Left ventricle myocardium superior (tissue), 1 donor: Measurements from ENCODE around the gene SH2B3. TPM values are rescaled to one million over a fixed set of nuclear protein-coding genes. Genes with fewer than 3 reads are reported as not detected.

Experiments used
- ATAC-seq: fragments of 200-7000 bp; cut with Tn5 transposase; one replicate; pipeline ENCODE4 v1.9.1; 2020; ENCODE audit warnings: mild to moderate bottlenecking, moderate library complexity
- DNase-seq: peaks from one replicate; pipeline ENCODE4 v3.0.0-alpha.2; 2020
- intact Hi-C: fragments of 100-400 bp; cut with micrococcal nuclease; formaldehyde crosslinking; loops from one replicate; pipeline ENCODE4 v1.11.0; 2022
- total RNA-seq: library from RNA; stranded (reverse); fragmentation: NEBNext Ultra II Directional; extraction: Animal tissue kit (Norgen Biotek cat#: 25700); gene quantifications from one replicate; pipeline ENCODE4 v1.2.1, GENCODE V29; 2021
- donor health status: DM: no; HTN: yes; CAD: no; lungs with severe emphysema.

SH2B3 gene
- total RNA-seq, 1 donor from 2014 or later: 45.1 TPM

GRCh38 chr12:111438481-111438880 lies 32.8 kb downstream of the SH2B3 start:
- no peak for ATAC-seq
- intact Hi-C loops: no loop called here
- peak; percentile 65 for DNase-seq

DNA sequence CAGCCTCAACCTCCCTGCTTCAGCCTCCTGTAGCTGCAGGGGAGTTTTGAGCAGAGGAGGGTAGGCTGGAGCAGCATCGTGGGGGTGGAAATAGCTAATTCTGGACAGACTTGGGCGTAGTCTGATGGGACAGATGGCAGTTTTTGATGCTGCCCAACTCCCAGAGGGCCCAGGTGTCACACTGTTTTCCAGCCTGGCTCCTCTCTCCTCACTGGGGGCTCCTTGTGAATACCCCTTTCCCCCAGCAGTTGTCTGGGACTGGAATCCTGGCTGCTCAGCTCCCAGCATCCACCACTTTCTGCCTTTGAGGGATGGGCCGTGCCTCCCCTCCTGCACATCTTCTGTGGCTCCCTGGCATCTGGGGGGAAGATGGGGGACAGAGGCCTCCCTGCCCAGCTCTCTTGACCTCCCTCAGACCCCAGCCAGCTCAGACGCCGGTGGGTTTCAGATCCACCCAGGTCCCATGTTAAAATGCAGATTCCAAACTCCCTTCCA lies 34.0 kb downstream of the SH2B3 start:
- DNase-seq (no peak), ATAC-seq (no peak)
- intact Hi-C loops: no loop called here

- ATAC-seq (no peak), DNase-seq (no peak)
- intact Hi-C loops: no loop called here
Measured at GRCh38 chr12:111440152-111440551, 34.4 kb downstream of the SH2B3 start.

- DNase-seq (no peak), ATAC-seq (no peak)
- intact Hi-C loops: no loop called here
Measured at GRCh38 chr12:111440631-111441030, 34.9 kb downstream of the SH2B3 start.

- DNase-seq (no peak), ATAC-seq (no peak)
- intact Hi-C loops: no loop called here
Measured at GRCh38 chr12:111441107-111441928, 35.6 kb downstream of the SH2B3 start.

GRCh38 chr12:111442301-111443045 lies 36.8 kb downstream of the SH2B3 start:
- intact Hi-C loops: no loop called here

GRCh38 chr12:111443086-111443485 lies 37.4 kb downstream of the SH2B3 start:
- no peak for DNase-seq
- intact Hi-C loops: no loop called here
- ATAC-seq: no peak

More at GRCh38 chr12:111442301-111443045, 36.8 kb downstream of the SH2B3 start:
- DNase-seq (no peak), ATAC-seq (no peak)

DNA sequence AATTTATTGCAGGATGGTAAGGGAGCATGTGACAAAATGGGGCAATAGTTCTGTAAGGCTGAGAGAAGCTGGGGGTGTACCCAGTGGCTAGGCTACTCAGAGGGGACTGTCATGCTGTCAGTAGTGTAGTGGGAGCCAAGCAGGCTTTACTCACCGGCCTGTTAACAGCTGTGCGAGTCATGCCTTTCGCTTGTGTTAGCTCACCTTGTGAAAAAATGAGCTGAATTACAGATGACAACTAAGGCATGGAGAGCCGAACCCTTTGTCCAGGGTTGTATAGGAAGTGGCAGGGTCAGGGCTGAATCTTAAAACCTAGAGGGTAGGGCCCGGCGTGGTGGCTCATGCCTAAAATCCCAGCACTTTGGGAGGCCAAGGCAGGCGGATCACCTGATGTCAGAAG lies 37.9 kb downstream of the SH2B3 start:
- no peak for DNase-seq
- intact Hi-C loops: no loop called here

DNA sequence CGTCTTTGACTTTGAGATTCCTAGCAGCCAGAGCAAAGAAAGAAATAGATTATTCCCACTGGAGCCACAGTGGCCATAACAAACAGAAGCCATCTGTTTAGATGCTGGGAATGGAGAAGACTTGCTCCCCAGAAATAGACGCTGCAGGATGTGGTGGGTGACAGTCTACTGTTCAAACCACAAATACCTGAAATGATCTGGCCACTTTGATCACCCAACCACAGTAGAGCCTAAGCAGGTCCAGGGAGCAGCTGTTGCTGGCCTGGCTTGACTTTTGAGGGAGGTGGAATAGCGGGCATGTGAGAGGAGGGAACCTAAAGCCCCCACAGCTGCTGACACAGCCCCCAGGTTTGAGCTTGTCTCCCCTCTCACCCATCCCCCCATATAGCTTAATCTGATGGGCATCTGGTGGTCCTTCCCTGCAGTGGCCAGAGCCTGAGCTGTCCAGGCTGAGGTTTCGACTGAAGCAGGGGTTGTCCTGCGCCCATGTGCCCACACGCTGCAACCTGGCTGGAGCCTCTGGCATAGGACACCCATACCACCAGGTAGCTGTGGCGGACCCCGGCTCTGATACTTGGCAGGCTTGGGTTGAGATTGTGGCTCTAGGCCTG lies 38.7 kb downstream of the SH2B3 start:
- no peak for ATAC-seq
- DNase-seq: no peak
- intact Hi-C loops: no loop called here

More for the DNA sequence above, 37.9 kb downstream of the SH2B3 start:
- no peak for ATAC-seq

- intact Hi-C loops: no loop called here
- DNase-seq: peak; percentile 76
- peak; percentile 67 for ATAC-seq
Measured at GRCh38 chr12:111444925-111445725, 39.4 kb downstream of the SH2B3 start.

DNA sequence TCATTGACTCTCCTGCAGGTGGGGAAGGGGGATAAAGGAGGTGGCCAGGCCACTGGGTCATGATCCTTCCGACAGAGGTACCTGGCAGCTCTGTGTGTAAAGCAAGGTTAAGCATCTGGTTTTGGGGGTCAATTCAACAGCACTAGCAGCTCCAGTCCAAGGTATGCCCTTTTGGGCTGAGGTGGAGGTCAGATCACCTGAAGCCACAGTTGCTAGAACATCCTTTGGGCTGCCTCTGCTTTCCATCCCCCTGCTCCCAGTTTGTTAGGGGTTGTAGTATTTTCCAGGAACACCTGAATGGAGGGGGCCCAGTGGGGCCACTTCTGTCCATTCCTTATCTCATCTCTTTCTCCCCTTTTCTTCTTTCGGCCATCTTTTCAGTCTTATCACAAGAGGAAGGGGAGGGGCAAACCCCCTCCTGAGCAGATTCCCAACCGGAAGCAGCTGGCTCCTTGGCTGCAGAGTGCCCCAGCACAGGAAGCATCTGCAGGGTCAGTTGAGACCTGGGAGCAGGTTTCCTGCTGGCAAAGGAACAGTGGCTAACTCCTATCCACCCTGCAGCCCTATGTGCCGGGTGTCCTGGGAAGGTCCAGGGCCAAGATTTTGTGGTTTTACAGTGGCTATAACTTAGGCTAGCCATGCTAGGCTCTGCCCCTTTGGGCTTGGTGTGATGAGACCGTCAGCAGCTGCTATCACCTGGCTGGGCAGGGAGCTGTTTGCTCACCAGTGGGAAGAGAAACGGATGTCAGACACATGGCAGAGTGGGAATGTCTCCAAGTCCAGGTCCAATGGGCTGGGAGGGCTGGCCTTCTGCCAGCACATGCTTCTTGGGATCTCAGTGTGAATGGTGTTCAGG lies 40.2 kb downstream of the SH2B3 start:
- intact Hi-C loops: no loop called here
- peak; percentile 69 for DNase-seq
- ATAC-seq: peak; percentile 6

- no peak for DNase-seq
- intact Hi-C loops: no loop called here
- ATAC-seq: no peak
Measured at GRCh38 chr12:111446631-111447570, 41.2 kb downstream of the SH2B3 start.

- intact Hi-C loops: no loop called here
- ATAC-seq (no peak), DNase-seq (no peak)
Measured at GRCh38 chr12:111447571-111448265, 42.0 kb downstream of the SH2B3 start.

DNA sequence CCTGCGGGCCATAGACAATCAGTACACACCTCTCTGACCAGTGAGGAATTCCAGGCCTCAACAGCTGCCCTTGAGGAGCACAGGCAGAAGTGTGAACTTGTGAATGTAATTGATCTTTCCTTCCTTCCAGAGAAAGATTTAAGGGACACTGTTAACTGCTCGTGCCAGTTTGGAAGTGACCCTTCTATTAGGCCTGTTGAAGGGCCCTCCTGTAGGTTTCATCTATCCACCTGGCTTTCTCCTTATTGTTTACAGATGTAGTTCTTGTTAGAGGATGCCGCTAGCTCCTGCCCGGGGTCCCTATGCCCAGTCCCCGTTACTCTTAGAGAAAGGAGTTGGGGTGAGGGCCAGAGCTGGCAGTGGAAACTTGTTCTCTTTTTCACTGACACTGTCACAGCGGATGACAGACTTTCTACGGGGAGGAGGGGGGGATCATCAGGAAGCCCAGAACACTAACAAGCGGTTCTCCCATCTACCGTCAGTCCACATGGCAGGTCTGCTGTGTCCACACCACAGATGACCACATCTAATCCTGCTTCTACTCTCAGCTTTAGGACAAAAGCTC lies 42.6 kb downstream of the SH2B3 start:
- ATAC-seq: no peak
- no peak for DNase-seq
- intact Hi-C loops: no loop called here

GRCh38 chr12:111448846-111449790 lies 43.4 kb downstream of the SH2B3 start:
- DNase-seq: no peak
- peak; percentile 34 for ATAC-seq
- intact Hi-C loops: no loop called here
